CD14-positive monocyte (primary cell): ENCODE results near the gene RPL26. TPM values are rescaled to one million over a fixed set of nuclear protein-coding genes. Genes with fewer than 3 reads are reported as not detected.

Experiments used
- DNase-seq, 3 donors: peaks; one replicate each; pipeline ENCODE4 v3.0.0-alpha.2; 2011 to 2022
- H2AFZ ChIP-seq: 2 replicates; pipeline ENCODE4 v1.6.0; 2012; ENCODE audit warnings: mild to moderate bottlenecking, low read depth, low read length, inconsistent platforms; ENCODE audit not compliant: insufficient read depth, poor library complexity, severe bottlenecking
- H3K27ac ChIP-seq, 2 donors: 1 replicate in 1 of 2; 2 replicates in 1 of 2; pipeline ENCODE4 v1.5.1; 2012 to 2013; ENCODE audit warnings: low read length in 2 of 2, control low read depth in 1 of 2, inconsistent platforms in 1 of 2, low read depth in 1 of 2, mild to moderate bottlenecking in 1 of 2
- H3K27me3 ChIP-seq, 2 donors: one replicate each; pipeline versions ENCODE4 v1.6.0 to v1.6.1; 2011 to 2013; ENCODE audit warnings: low read length in 2 of 2; ENCODE audit not compliant: control insufficient read depth in 2 of 2, insufficient read depth in 2 of 2
- H3K36me3 ChIP-seq, 2 donors: replicated peaks in 1 of 2; 1 replicate in 1 of 2; 2 replicates in 1 of 2; pipeline versions ENCODE4 v1.5.1 to v1.6.1; 2012 to 2013; ENCODE audit warnings: low read length in 2 of 2, control low read depth in 1 of 2, inconsistent platforms in 1 of 2, mild to moderate bottlenecking in 1 of 2; ENCODE audit not compliant: insufficient read depth in 2 of 2, control insufficient read depth in 1 of 2
- H3K4me1 ChIP-seq, 2 donors: 1 replicate in 1 of 2; 2 replicates in 1 of 2; pipeline versions ENCODE4 v1.5.1 to v1.6.1; 2012 to 2013; ENCODE audit warnings: low read length in 2 of 2, control low read depth in 1 of 2, inconsistent platforms in 1 of 2, mild to moderate bottlenecking in 1 of 2, moderate library complexity in 1 of 2; ENCODE audit not compliant: insufficient read depth in 2 of 2, control insufficient read depth in 1 of 2
- H3K4me2 ChIP-seq: replicated peaks from 2 replicates; pipeline ENCODE3; 2012; ENCODE audit warnings: low read length, moderate library complexity, mild to moderate bottlenecking; ENCODE audit not compliant: poor library complexity, severe bottlenecking; ENCODE audit errors: extremely low read depth
- H3K4me3 ChIP-seq, 3 experiments: fragments of 200-600 bp in 1 of 3; sonication (generic) in 1 of 3; replicated peaks in 1 of 3; 1 replicate in 2 of 3; 2 replicates in 1 of 3; pipeline ENCODE4 v1.5.1; 2011 to 2013; ENCODE audit warnings: low read length in 3 of 3, mild to moderate bottlenecking in 3 of 3, control low read depth in 2 of 3, low read depth in 2 of 3, inconsistent platforms in 1 of 3, moderate library complexity in 1 of 3
- H3K79me2 ChIP-seq: 2 replicates; pipeline ENCODE4 v1.6.0; 2012; ENCODE audit warnings: mild to moderate bottlenecking, control low read depth, inconsistent platforms, low read length, moderate library complexity; ENCODE audit not compliant: insufficient read depth
- H3K9ac ChIP-seq: 2 replicates; pipeline ENCODE4 v1.6.0; 2017; ENCODE audit warnings: low read length, mild to moderate bottlenecking; ENCODE audit not compliant: insufficient read depth, poor library complexity, severe bottlenecking
- H3K9me3 ChIP-seq, 2 donors: replicated peaks in 1 of 2; 1 replicate in 1 of 2; 2 replicates in 1 of 2; pipeline versions ENCODE4 v1.5.1 to v1.6.1; 2012 to 2013; ENCODE audit warnings: low read length in 2 of 2, control low read depth in 1 of 2; ENCODE audit not compliant: control insufficient read depth in 1 of 2, insufficient read depth in 1 of 2
- H4K20me1 ChIP-seq: 2 replicates; pipeline ENCODE4 v1.6.0; 2012; ENCODE audit warnings: mild to moderate bottlenecking, low read length, control low read depth, moderate library complexity; ENCODE audit not compliant: insufficient read depth
- H3K27ac Mint-ChIP-seq, 7 donors: one replicate each; pipeline ENCODE4 v1.8.0; 2020; ENCODE audit warnings: mild to moderate bottlenecking in 7 of 7, mixed read lengths in 7 of 7, moderate library complexity in 6 of 7, inconsistent platforms in 2 of 7
- H3K27me3 Mint-ChIP-seq, 3 donors: one replicate each; pipeline ENCODE4 v1.8.0; 2021 to 2022; ENCODE audit warnings: low read depth in 3 of 3, mild to moderate bottlenecking in 3 of 3, mixed read lengths in 3 of 3, moderate library complexity in 3 of 3, inconsistent platforms in 1 of 3
- H3K36me3 Mint-ChIP-seq, 2 donors: one replicate each; pipeline ENCODE4 v1.8.0; 2020; ENCODE audit warnings: mixed read lengths in 2 of 2, inconsistent platforms in 1 of 2, mild to moderate bottlenecking in 1 of 2
- H3K4me1 Mint-ChIP-seq: one replicate; pipeline ENCODE4 v1.8.0; 2020; ENCODE audit warnings: mild to moderate bottlenecking, mixed read lengths
- H3K4me3 Mint-ChIP-seq, 2 donors: one replicate each; pipeline ENCODE4 v1.8.0; 2020; ENCODE audit warnings: mild to moderate bottlenecking in 2 of 2, mixed read lengths in 2 of 2, moderate library complexity in 1 of 2
- H3K9me3 Mint-ChIP-seq, 7 donors: one replicate each; pipeline ENCODE4 v1.8.0; 2020 to 2022; ENCODE audit warnings: mixed read lengths in 7 of 7, mild to moderate bottlenecking in 6 of 7, moderate library complexity in 6 of 7, inconsistent platforms in 2 of 7
- CTCF ChIP-seq: fragments of 200-600 bp; IDR thresholded peaks from one replicate; pipeline ENCODE4 v1.8.0; 2022; ENCODE audit warnings: antibody characterized with exemption, mild to moderate bottlenecking
- WGBS: methylation state at CpG from one replicate; pipeline ENCODE4 v1.1.5; 2013; ENCODE audit warnings: missing lambda C conversion rate; ENCODE audit not compliant: insufficient coverage; 5-methylcytosine and 5-hydroxymethylcytosine counted together
- intact Hi-C, 2 donors: fragments of 100-400 bp; cut with micrococcal nuclease; formaldehyde crosslinking; loops; one replicate each; pipeline versions ENCODE4 v1.15.0 to v1.15.1; 2023
- polyA plus RNA-seq, 3 donors: library from polyadenylated mRNA; depleted of rRNA in 1 of 3; unstranded in 2 of 3; stranded (reverse) in 1 of 3; fragments of 300-500 nt in 2 of 3; fragments of >200 nt in 1 of 3; fragmentation: Illumina TruSeq in 2 of 3; gene quantifications; 1 replicate in 2 of 3; 2 replicates in 1 of 3; pipeline ENCODE4 v1.2.3, GENCODE V29; 2012 to 2021

RPL26 gene
- polyA plus RNA-seq, 3 donors, result 859 to 4,469 (median 884) TPM

GRCh38 chr17:8408371-8408770 lies 25.4 kb upstream of the RPL26 start:
- Histone ChIP-seq H3K4me2 (no peak overlapping the region), H3K27me3 (no peaks in the 10 kb centered on the region)
- no peak for DNase-seq

GRCh38 chr17:8406174-8406573 lies 23.2 kb upstream of the RPL26 start:
- Mint-ChIP-seq H3K4me1 (peaks cover 11% of the 10 kb centered on the region), H3K27ac (peak overlapping the region in 2 of 7 donors; percentile 35 to 45)
- no peaks in the 10 kb centered on the region for H3K27me3 ChIP-seq

More at GRCh38 chr17:8408371-8408770, 25.4 kb upstream of the RPL26 start:
- peaks cover 32% of the 10 kb centered on the region for H3K4me1 Mint-ChIP-seq
- no peak for TF ChIP-seq CTCF
- H3K27me3 Mint-ChIP-seq, result peaks cover 0 to 8% (median 8%) of the 10 kb centered on the region in 3 donors
- Histone ChIP-seq H3K27ac (no peak overlapping the region), H3K4me3 (no peak overlapping the region), H3K9me3 (no peaks in the 10 kb centered on the region), H3K4me1 (peaks cover 25 to 34% of the 10 kb centered on the region in 2 donors), H2AFZ (no peak overlapping the region), H4K20me1 (no peaks in the 10 kb centered on the region), H3K9ac (no peak overlapping the region), H3K36me3 (no peaks in the 10 kb centered on the region), H3K79me2 (peaks cover 1% of the 10 kb centered on the region)
- no peak overlapping the region for H3K4me3 Mint-ChIP-seq
- H3K36me3 Mint-ChIP-seq, result no peaks in the 10 kb centered on the region
- no peaks in the 10 kb centered on the region for H3K9me3 Mint-ChIP-seq
- peak overlapping the region in 1 of 7 donors; percentile 23 for H3K27ac Mint-ChIP-seq
- intact Hi-C loops, result loop anchor here in 1 of 2 donors (5.0 kb wide), 1 partner anchor 34 kb away; no protein-coding TSS in a partner anchor
- 41% methylated on average over 11 of the region's 14 CpGs for WGBS

More at GRCh38 chr17:8406174-8406573, 23.2 kb upstream of the RPL26 start:
- TF ChIP-seq CTCF, result no peak
- H4K20me1 ChIP-seq, result no peaks in the 10 kb centered on the region
- no peaks in the 10 kb centered on the region for H3K79me2 ChIP-seq
- Mint-ChIP-seq H3K4me3 (no peak overlapping the region), H3K27me3 (peaks cover 0 to 10% (median 4%) of the 10 kb centered on the region in 3 donors), H3K36me3 (no peaks in the 10 kb centered on the region), H3K9me3 (no peaks in the 10 kb centered on the region)
- intact Hi-C loops, result loop anchor here in 1 of 2 donors (5.0 kb wide), 1 partner anchor 36 kb away; no protein-coding TSS in a partner anchor
- no peak overlapping the region for H2AFZ ChIP-seq
- no peak overlapping the region for H3K4me2 ChIP-seq
- no peak overlapping the region for H3K9ac ChIP-seq
- DNase-seq, result no peak
- H3K36me3 ChIP-seq, result no peaks in the 10 kb centered on the region
- H3K27ac ChIP-seq, result no peak overlapping the region
- WGBS, result 87% methylated on average over 2 of the region's 2 CpGs
- H3K4me3 ChIP-seq, result no peak overlapping the region
- H3K4me1 ChIP-seq, result peaks cover 10 to 12% of the 10 kb centered on the region in 2 donors
- no peaks in the 10 kb centered on the region for H3K9me3 ChIP-seq
